CD4-positive, alpha-beta T cell treated with Interleukin-15 for 1 hour (primary cell): ENCODE data around the gene WRAP73.

ENCODE experiments used
- DNase-seq: peaks from one replicate; pipeline ENCODE4 v3.0.0-alpha.2; 2020

WRAP73 gene

DNA sequence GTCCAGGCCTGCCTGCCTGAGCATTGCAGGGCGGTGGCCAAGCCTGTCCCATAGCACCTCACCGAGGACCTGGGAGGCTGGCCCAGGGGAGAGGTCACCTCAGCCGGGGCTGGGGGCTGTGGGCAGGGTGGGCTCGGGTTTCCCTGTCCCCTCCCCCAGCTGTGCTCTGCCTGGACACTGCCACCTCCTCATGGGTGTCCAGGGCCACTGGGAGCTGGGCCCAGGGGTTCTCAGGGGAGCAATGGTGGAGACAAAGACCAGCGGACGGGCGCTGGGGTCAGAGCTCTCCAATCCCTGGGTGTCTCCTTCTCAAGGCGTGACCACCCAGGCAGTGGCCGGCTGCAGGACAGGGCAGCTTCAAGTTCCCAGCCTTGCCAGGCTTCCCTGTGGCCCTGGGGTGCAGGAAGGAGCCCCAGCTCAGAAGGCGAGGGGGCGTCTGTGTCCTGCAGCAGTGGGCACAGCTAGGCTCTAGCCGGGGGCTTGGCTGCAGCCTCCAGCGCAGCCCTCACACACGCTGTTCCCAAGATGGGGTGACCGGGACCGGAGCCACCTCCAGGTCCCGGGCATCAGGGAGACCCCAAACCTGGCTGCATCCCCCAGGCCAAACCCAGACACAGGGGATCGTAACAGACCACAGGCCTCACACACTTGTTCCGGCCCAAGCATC lies 31.5 kb upstream of the WRAP73 start:
- DNase-seq, result no peak

- DNase-seq, result no peak
Observed at GRCh38 chr1:3680488-3681230, 30.8 kb upstream of the WRAP73 start.

- no peak for DNase-seq
Observed at GRCh38 chr1:3679799-3680453, 30.0 kb upstream of the WRAP73 start.

DNA sequence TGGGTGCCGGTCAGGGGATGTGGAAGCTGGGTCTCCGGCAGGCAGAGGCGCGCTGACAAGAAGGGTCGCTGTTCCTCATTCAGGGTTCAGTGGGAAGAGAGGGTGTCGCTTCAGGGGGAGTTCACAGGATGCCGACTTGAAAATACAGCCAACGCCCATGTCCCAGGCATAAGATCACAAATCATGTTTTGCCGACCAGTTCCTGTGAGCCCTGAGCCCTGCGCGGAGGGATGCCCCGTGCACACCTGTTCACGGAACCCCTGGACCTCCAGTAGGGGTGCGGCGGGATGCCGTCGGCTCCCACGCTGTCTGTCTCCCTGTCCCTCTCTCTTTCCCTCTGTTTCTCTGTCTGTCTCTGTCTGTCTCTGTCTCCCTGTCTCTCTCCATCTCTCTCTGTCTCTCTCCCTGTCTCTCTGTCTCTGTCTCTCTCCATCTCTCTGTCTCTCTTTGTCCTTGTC lies 29.2 kb upstream of the WRAP73 start:
- DNase-seq, result peak; percentile 25

GRCh38 chr1:3678361-3679097 lies 28.6 kb upstream of the WRAP73 start:
- DNase-seq, result no peak

DNA sequence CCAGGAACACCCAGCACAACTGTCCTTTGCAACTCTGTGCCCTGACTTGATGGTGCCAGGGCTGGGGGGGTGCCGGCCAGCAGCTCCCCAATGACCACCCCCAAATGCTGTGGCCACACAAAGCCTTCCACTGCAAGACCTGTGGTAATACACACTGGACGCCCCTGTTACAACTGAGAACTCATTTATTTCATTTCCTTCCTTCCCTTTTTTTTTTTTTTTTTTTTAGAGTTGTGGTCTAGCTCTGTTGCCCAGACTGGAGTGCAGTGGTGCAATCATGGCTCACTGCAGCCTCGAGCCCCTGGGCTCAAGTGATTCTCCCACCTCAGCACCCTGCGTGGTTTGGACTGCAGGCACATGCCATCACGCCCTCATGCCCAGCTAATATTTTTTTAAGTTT lies 27.6 kb upstream of the WRAP73 start:
- peak; percentile 26 for DNase-seq

- DNase-seq, result no peak
Observed at GRCh38 chr1:3676581-3677470, 26.9 kb upstream of the WRAP73 start.

GRCh38 chr1:3675436-3675835 lies 25.5 kb upstream of the WRAP73 start:
- no peak for DNase-seq

- DNase-seq, result no peak
Observed at GRCh38 chr1:3674100-3675094, 24.5 kb upstream of the WRAP73 start.

DNA sequence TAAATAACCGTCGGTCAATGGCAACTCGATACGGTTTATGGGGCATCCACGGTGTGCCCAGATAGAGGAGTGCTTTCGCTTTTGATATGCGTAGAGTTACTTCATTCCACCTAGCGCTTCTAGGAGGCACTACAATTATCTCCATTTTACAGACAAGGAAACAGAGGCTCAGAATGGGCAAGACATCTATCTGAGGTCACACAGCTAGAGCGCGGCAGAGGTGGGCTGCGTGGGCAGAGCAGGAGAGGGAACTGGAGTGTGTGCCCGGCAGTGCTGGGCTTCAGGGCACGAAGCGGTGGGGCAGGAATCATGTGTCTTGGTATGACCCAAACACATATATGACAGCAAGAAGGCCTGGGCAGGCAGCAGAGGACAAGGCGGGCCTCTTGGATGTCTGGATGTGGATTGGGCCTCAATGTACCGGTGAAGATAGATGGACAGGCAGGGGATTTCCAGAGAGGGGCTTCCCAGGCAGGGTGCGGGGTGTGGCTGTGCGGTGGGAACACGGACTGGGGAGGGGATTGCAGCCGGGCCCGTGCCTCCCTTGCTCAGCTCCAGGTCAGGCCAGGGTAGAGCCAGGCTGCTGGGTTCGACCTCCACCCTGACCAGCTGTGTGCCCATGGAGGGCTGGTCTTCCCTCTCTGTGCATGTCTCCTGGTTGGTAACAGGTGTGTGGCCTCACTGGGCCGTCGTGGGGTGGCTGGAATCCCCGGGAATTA lies 23.6 kb upstream of the WRAP73 start:
- DNase-seq, result no peak

- DNase-seq, result no peak
Observed at GRCh38 chr1:3672971-3673361, 23.1 kb upstream of the WRAP73 start.

GRCh38 chr1:3672231-3672970 lies 22.5 kb upstream of the WRAP73 start:
- no peak for DNase-seq

GRCh38 chr1:3671371-3672180 lies 21.7 kb upstream of the WRAP73 start:
- no peak for DNase-seq

DNA sequence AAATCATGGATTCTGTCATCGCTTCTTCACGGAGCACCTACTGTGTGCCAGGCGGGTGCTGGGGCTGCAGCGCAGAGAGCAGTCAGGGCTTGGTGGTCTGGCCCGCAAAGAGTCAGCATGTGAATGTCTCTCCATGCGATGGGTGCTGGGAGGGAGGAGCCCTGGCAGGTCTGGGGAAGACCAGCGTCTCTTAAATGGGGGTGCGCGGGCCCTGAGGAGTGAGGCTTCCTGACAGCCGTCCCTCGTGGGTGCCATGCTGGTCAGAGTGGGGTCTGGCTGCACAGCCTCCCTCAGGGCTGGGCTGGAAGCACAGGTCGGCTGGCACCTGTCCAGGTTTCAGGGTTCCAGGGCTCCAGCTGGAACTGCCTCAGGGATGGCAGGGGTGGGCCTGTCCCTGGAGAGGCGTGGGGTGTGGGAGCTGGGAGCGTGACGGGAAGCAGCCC lies 20.9 kb upstream of the WRAP73 start:
- no peak for DNase-seq

- no peak for DNase-seq
Observed at GRCh38 chr1:3669971-3670431, 20.1 kb upstream of the WRAP73 start.

DNA sequence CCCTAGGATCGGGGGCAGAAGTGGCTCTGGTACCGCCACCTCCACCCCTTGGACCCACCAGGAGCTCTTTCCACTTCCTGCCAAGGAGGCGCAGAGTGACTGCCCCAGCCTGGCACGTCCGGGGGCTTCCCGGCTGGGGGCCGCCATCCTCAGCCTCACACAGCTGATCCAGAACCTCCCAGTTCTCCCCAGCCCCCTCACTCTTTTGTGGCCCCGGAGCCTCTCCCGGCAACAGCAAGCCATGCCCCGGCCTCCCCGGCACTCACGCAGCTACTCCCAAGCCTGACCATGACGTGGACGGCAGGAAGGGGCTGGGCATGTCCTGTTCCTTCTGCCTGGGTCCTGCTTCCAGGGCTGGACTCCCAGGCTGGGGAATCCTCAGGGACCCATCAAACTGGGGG lies 19.5 kb upstream of the WRAP73 start:
- no peak for DNase-seq

DNA sequence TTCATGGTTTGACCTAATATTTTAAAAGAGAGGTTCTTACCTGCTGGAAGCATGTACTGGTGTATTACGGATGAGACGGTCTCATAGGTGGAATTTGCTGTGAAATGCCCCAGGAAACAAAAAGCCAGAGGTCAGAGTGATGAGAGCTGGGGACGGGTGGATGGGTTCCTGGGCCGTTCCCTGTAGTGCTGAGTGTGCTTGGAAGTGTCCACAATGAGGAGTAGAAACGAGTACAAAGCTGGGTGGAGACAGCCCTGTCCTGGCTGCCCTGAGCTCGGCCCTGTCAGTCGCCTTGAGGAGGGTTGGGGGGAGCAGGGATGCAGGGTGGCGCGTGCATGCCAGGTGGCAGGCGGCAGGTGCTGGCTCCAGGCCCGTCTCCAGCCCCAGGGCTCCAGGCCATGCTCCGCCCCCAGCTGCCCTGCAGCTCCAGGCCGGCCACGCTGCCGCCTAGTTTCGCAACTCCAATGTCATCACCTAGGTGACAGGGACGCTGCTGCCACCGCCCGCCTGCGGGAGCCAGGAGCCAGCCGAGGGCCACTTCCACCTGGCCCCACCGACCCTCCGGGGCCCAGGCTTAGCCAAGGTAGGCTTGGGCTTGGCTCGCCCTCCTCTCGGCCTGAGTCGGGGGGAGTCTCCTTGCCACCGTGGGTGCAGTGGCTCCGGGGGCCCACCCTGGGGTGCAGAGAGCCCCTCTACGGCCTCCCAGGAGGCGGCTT lies 18.8 kb upstream of the WRAP73 start:
- peak; percentile 53 for DNase-seq

DNA sequence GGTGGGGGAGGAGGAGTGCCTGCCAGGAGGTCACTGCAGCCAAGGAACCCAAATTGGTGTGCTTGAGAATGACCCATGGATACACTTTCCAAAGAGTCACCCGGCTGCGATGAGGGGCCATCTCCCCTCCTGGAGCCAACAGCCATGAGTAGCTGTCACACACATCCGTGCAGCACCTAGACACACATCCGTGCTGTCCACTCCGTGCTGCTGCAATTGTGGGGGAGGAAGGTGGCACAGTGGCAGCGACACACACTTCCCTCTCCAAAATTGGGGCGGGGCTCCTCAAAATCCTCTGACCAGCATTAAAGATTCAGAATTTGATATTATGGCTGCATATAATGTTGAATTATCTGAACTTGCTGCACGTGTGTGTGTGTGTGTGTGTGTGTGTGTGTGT lies 18.2 kb upstream of the WRAP73 start:
- no peak for DNase-seq
